PC-3 (cell line): ENCODE results near the gene MYH9.

Experiments
- EZH2 ChIP-seq: fragments of 300-600 bp; sonication (generic); IDR thresholded peaks from one replicate; pipeline ENCODE4 v1.6.1; 2017; ENCODE audit warnings: antibody characterized with exemption, mild to moderate bottlenecking, low read length; ENCODE audit not compliant: unreplicated experiment
- TF ChIP-seq, protein P1 (sequence below): fragments of 300-600 bp; sonication (generic); conservative IDR thresholded peaks from 2 replicates; pipeline ENCODE4 v1.5.1; 2017; ENCODE audit warnings: antibody characterized with exemption, low read depth, mild to moderate bottlenecking, low read length

DNA sequence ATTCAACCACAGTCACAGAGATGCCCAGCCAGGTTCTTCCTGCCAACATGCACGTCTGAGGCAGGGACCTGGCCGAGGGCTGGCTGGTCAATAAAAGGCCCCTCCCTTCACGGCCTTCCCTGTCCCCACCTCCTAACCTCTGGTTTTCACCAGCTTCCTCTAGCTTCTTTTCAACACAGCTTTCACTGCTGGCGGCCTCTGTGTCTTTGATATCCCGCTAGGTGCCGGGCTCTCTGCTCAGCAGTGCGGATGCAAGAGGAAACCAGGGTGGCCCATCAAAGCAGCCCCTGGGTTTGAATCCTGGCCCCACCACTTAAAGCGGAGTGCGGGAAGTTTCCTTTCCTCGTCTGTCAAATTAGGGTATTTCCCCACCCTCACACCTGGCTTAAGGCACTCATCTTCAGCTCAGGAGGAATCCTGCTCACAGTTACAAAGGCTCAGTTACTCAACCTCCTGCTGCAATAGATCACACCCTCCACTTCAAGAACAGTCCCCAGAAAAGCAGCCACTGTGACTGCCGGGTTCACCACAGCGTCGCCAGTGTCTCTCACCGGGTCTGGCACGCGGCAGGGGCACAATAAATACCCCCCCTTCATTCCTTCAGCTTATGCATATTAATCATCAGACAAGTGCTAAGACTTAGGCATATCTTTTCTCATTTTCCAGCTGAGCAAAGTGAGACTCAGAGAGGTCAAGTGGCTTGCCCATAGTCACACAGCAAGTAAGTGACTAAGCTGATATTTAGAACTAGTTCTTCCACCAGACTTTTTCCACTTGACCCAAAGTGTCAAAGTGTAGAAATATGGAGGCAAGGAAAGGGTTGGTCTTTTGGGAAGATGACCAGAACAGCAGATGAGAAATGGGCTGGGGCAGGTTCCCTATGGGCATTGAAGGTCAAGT, 48.0 kb upstream of the MYH9 start:
- no peak for TF ChIP-seq EZH2
- TF ChIP-seq, protein P1, sequence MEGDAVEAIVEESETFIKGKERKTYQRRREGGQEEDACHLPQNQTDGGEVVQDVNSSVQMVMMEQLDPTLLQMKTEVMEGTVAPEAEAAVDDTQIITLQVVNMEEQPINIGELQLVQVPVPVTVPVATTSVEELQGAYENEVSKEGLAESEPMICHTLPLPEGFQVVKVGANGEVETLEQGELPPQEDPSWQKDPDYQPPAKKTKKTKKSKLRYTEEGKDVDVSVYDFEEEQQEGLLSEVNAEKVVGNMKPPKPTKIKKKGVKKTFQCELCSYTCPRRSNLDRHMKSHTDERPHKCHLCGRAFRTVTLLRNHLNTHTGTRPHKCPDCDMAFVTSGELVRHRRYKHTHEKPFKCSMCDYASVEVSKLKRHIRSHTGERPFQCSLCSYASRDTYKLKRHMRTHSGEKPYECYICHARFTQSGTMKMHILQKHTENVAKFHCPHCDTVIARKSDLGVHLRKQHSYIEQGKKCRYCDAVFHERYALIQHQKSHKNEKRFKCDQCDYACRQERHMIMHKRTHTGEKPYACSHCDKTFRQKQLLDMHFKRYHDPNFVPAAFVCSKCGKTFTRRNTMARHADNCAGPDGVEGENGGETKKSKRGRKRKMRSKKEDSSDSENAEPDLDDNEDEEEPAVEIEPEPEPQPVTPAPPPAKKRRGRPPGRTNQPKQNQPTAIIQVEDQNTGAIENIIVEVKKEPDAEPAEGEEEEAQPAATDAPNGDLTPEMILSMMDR, result no peak
